C4-2B (cell line): ENCODE data around the gene CFAP410.

Experiments used
- CTCF ChIP-seq: fragments of 450-650 bp; conservative IDR thresholded peaks from 2 replicates; pipeline ENCODE4 v1.5.1; 2017; ENCODE audit warnings: mild to moderate bottlenecking
- ZFX ChIP-seq: fragments of 450-650 bp; IDR thresholded peaks from 2 replicates; pipeline ENCODE4 v1.6.1; 2017

- TF ChIP-seq CTCF (no peak), ZFX (no peak)
Observed at GRCh38 chr21:44368711-44369446, 29.7 kb upstream of the CFAP410 start.
